HCT116 (cell line): ENCODE results near the gene CATSPERE. TPM values are rescaled to one million over a fixed set of nuclear protein-coding genes. Genes with fewer than 3 reads are reported as not detected.

Experiments
- ATAC-seq: fragments of 200-7000 bp; cut with Tn5 transposase; 2 replicates; pipeline ENCODE4 v1.9.1; 2020; ENCODE audit warnings: mild to moderate bottlenecking, moderate library complexity
- BruUV-seq: library from RNA; stranded (reverse); fragments of 400-500 nt; replicated peaks from 2 replicates; lab custom pipeline; 2021; lab: Mats Ljungman, UMichigan
- CTCF ChIA-PET: fragments of 300-600 bp; sonication (Branson Sonifier 250); formaldehyde crosslinking; loops from one replicate; lab custom pipeline; 2021; ENCODE audit warnings: antibody characterized with exemption; lab: Charles Lee
- POLR2A ChIA-PET: fragments of 300-600, 350-600 bp; sonication (Branson Sonifier 250); formaldehyde crosslinking; loops from one replicate; lab custom pipeline; 2021; ENCODE audit warnings: antibody characterized with exemption; lab: Charles Lee
- RAD21 ChIA-PET, 2 experiments: fragments of 300-600 bp; sonication (Branson Sonifier 250); formaldehyde crosslinking; loops; one replicate each; lab custom pipeline; 2023; ENCODE audit warnings: low total read pairs in 2 of 2; ENCODE audit not compliant: uncharacterized antibody in 2 of 2, unreplicated experiment in 2 of 2, low non-redundant PET in 1 of 2; lab: Charles Lee
- DNase-seq: peaks from one replicate; pipeline ENCODE4 v3.0.0-alpha.2; 2010; ENCODE audit warnings: low read depth, low spot score
- H2AFZ ChIP-seq: fragments of 200-600 bp; shearing (Covaris generic), sonication (generic); 2 replicates; pipeline ENCODE4 v1.6.1; 2017; ENCODE audit warnings: low read depth, mixed run types, mixed read lengths, antibody characterized with exemption, low read length; ENCODE audit not compliant: poor library complexity, severe bottlenecking
- H3K27ac ChIP-seq: 2 replicates; pipeline ENCODE4 v1.5.1; 2012; ENCODE audit warnings: low read depth, low read length
- H3K27me3 ChIP-seq: fragments of 200-600 bp; sonication (generic); 2 replicates; pipeline ENCODE4 v1.6.1; 2016; ENCODE audit warnings: mixed run types, low read length, mixed read lengths; ENCODE audit not compliant: insufficient read depth
- H3K36me3 ChIP-seq, 2 experiments: fragments of 200-500 bp in 1 of 2; fragments of 200-600 bp in 1 of 2; sonication (Bioruptor generic) in 1 of 2; sonication (generic) in 1 of 2; 2 replicates each; pipeline versions ENCODE4 v1.5.1 to v1.6.1; 2014 to 2016; ENCODE audit warnings: low read length in 2 of 2, inconsistent platforms in 1 of 2, mixed read lengths in 1 of 2, mixed run types in 1 of 2; ENCODE audit not compliant: insufficient read depth in 2 of 2, control insufficient read depth in 1 of 2
- H3K4me1 ChIP-seq, 2 experiments: fragments of 200-600 bp in 1 of 2; sonication (generic) in 1 of 2; 2 replicates each; pipeline versions ENCODE4 v1.5.1 to v1.6.1; 2012 to 2017; ENCODE audit warnings: low read length in 2 of 2, inconsistent platforms in 1 of 2, mild to moderate bottlenecking in 1 of 2, mixed read lengths in 1 of 2, mixed run types in 1 of 2, moderate library complexity in 1 of 2; ENCODE audit not compliant: insufficient read depth in 2 of 2, control insufficient read depth in 1 of 2
- H3K4me2 ChIP-seq: fragments of 200-600 bp; sonication (generic); 2 replicates; pipeline ENCODE4 v1.6.1; 2017; ENCODE audit warnings: mixed run types, low read length, mixed read lengths
- H3K4me3 ChIP-seq, 2 experiments: fragments of 200-600 bp in 1 of 2; sonication (generic) in 1 of 2; replicated peaks in 1 of 2; 2 replicates each; pipeline ENCODE4 v1.5.1; 2011 to 2016; ENCODE audit warnings: low read length in 2 of 2, control low read depth in 1 of 2, low read depth in 1 of 2, mild to moderate bottlenecking in 1 of 2, mixed read lengths in 1 of 2, mixed run types in 1 of 2
- H3K79me2 ChIP-seq: fragments of 200-600 bp; sonication (generic); 2 replicates; pipeline ENCODE4 v1.6.1; 2017; ENCODE audit warnings: mild to moderate bottlenecking, mixed run types, low read length, moderate library complexity, mixed read lengths; ENCODE audit not compliant: insufficient read depth
- H3K9ac ChIP-seq: fragments of 200-600 bp; sonication (generic); 2 replicates; pipeline ENCODE4 v1.6.1; 2016; ENCODE audit warnings: low read length, mixed read lengths
- H3K9me2 ChIP-seq: fragments of 200-600 bp; sonication (generic), shearing (Covaris generic); 2 replicates; pipeline ENCODE4 v1.6.1; 2017; ENCODE audit warnings: mixed run types, mild to moderate bottlenecking, moderate library complexity; ENCODE audit not compliant: insufficient read depth
- H3K9me3 ChIP-seq, 2 experiments: fragments of 200-500 bp in 1 of 2; fragments of 200-600 bp in 1 of 2; sonication (Bioruptor generic) in 1 of 2; sonication (generic) in 1 of 2; 2 replicates each; pipeline ENCODE4 v1.6.1; 2014 to 2017; ENCODE audit warnings: low read length in 2 of 2, mixed read lengths in 2 of 2, inconsistent platforms in 1 of 2, low read depth in 1 of 2, mild to moderate bottlenecking in 1 of 2, mixed run types in 1 of 2, moderate library complexity in 1 of 2; ENCODE audit not compliant: control insufficient read depth in 1 of 2, insufficient read depth in 1 of 2
- H4K20me1 ChIP-seq: fragments of 200-600 bp; sonication (generic), shearing (Covaris generic); 2 replicates; pipeline ENCODE4 v1.6.1; 2017; ENCODE audit warnings: mixed run types, mild to moderate bottlenecking, moderate library complexity; ENCODE audit not compliant: insufficient read depth
- CEBPB ChIP-seq: IDR thresholded peaks from 2 replicates; pipeline ENCODE4 v1.6.1; 2012; ENCODE audit warnings: low read depth
- EGR1 ChIP-seq: IDR thresholded peaks from 2 replicates; pipeline ENCODE4 v1.6.1; 2012; ENCODE audit warnings: low read depth
- ELF1 ChIP-seq: IDR thresholded peaks from 2 replicates; pipeline ENCODE4 v1.6.1; 2012; ENCODE audit warnings: low read depth, borderline replicate concordance
- EZH2 ChIP-seq: fragments of 200-600 bp; sonication (generic); IDR thresholded peaks from 2 replicates; pipeline ENCODE4 v1.6.1; 2017; ENCODE audit warnings: antibody characterized with exemption, mixed run types
- EZH2phosphoT487 ChIP-seq: fragments of 200-600 bp; IDR thresholded peaks from 2 replicates; pipeline ENCODE4 v1.6.1; 2018; ENCODE audit warnings: antibody characterized with exemption, borderline replicate concordance
- MAX ChIP-seq: IDR thresholded peaks from 2 replicates; pipeline ENCODE4 v1.6.1; 2012
- SIN3A ChIP-seq: IDR thresholded peaks from 2 replicates; pipeline ENCODE4 v1.6.1; 2012; ENCODE audit warnings: low read depth
- SP1 ChIP-seq: IDR thresholded peaks from 2 replicates; pipeline ENCODE4 v1.6.1; 2012; ENCODE audit warnings: low read depth
- SRF ChIP-seq: IDR thresholded peaks from 2 replicates; pipeline ENCODE4 v1.6.1; 2012; ENCODE audit warnings: low read depth
- TCF7L2 ChIP-seq: IDR thresholded peaks from 2 replicates; pipeline ENCODE4 v1.7.0; 2011; ENCODE audit warnings: borderline replicate concordance, inconsistent platforms; ENCODE audit not compliant: insufficient read depth, insufficient read length; ENCODE audit errors: extremely low read depth
- YY1 ChIP-seq: IDR thresholded peaks from 2 replicates; pipeline ENCODE4 v1.6.1; 2011; ENCODE audit warnings: low read length, low read depth, moderate library complexity, mild to moderate bottlenecking; ENCODE audit not compliant: insufficient replicate concordance; ENCODE audit errors: extremely low read depth
- ZBTB33 ChIP-seq: IDR thresholded peaks from 2 replicates; pipeline ENCODE4 v1.6.1; 2011; ENCODE audit warnings: mild to moderate bottlenecking, low read length, moderate library complexity; ENCODE audit not compliant: insufficient replicate concordance; ENCODE audit errors: extremely low read depth
- ZNF274 ChIP-seq: fragments of 200-500 bp; sonication (Bioruptor generic); IDR thresholded peaks from 2 replicates; pipeline ENCODE4 v1.6.1; 2014; ENCODE audit warnings: mild to moderate bottlenecking, low read depth, low read length, inconsistent platforms
- intact Hi-C: fragments of 100-400 bp; cut with micrococcal nuclease; formaldehyde crosslinking; loops from 2 replicates; pipeline ENCODE4 v1.10.0; 2022
- total RNA-seq: library from RNA; stranded (reverse); gene quantifications from one replicate; pipeline ENCODE4 v1.2.1, GENCODE V29; 2021; ENCODE audit not compliant: unreplicated experiment
- TF ChIP-seq, protein P1 (sequence below): IDR thresholded peaks from 2 replicates; pipeline ENCODE4 v1.6.1; 2012; ENCODE audit warnings: low read depth
- TF ChIP-seq, protein P2 (sequence below): IDR thresholded peaks from 2 replicates; pipeline ENCODE4 v1.6.1; 2012

Gene CATSPERE
- total RNA-seq, 1 experiment from 2014 or later = 0.34 TPM

DNA sequence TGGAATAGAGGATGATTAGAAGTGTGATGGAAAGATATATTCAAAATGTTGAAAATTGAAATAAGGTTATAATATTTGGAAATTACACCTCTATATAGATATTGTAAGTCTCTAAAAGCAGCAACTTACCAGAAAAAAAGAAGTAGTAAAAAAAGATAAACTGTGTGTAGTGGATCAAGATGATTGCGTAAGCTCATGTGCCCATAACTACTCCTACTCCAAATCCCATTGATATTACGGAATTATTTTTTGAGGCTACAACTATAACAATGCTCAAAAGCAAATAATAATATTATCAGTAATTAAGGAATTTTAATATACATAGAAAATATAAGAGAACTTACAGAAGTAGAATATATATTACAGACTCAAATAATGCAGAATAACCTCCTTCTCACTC is 33.6 kb downstream of the CATSPERE start:
- no peaks in the 10 kb centered on the region for H3K27me3 ChIP-seq
- no TSS peak for BruUV-seq
- CTCF ChIA-PET = no interaction called here
- no peaks in the 10 kb centered on the region for H3K36me3 ChIP-seq
- no peaks in the 10 kb centered on the region; the same call in 1 of the 2 replicates for H3K9me2 ChIP-seq
- H3K27ac ChIP-seq = no peak overlapping the region
- no peaks in the 10 kb centered on the region for H3K9me3 ChIP-seq
- no peaks in the 10 kb centered on the region for H3K4me1 ChIP-seq
- DNase-seq = no peak
- no peak overlapping the region for H2AFZ ChIP-seq
- no peak for ATAC-seq
- RAD21 ChIA-PET = no interaction called here
- POLR2A ChIA-PET = no interaction called here
- intact Hi-C loops = no loop called here
- no peak overlapping the region for H3K4me3 ChIP-seq
- TF ChIP-seq EZH2 (no peak), SIN3A (no peak), SRF (no peak), SP1 (no peak), ZNF274 (no peak), EGR1 (no peak), CEBPB (no peak), ZBTB33 (no peak), MAX (no peak), YY1 (no peak), TCF7L2 (no peak), ELF1 (no peak), EZH2phosphoT487 (no peak)
- TF ChIP-seq, protein P1, sequence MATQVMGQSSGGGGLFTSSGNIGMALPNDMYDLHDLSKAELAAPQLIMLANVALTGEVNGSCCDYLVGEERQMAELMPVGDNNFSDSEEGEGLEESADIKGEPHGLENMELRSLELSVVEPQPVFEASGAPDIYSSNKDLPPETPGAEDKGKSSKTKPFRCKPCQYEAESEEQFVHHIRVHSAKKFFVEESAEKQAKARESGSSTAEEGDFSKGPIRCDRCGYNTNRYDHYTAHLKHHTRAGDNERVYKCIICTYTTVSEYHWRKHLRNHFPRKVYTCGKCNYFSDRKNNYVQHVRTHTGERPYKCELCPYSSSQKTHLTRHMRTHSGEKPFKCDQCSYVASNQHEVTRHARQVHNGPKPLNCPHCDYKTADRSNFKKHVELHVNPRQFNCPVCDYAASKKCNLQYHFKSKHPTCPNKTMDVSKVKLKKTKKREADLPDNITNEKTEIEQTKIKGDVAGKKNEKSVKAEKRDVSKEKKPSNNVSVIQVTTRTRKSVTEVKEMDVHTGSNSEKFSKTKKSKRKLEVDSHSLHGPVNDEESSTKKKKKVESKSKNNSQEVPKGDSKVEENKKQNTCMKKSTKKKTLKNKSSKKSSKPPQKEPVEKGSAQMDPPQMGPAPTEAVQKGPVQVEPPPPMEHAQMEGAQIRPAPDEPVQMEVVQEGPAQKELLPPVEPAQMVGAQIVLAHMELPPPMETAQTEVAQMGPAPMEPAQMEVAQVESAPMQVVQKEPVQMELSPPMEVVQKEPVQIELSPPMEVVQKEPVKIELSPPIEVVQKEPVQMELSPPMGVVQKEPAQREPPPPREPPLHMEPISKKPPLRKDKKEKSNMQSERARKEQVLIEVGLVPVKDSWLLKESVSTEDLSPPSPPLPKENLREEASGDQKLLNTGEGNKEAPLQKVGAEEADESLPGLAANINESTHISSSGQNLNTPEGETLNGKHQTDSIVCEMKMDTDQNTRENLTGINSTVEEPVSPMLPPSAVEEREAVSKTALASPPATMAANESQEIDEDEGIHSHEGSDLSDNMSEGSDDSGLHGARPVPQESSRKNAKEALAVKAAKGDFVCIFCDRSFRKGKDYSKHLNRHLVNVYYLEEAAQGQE = no peak
- TF ChIP-seq, protein P2, sequence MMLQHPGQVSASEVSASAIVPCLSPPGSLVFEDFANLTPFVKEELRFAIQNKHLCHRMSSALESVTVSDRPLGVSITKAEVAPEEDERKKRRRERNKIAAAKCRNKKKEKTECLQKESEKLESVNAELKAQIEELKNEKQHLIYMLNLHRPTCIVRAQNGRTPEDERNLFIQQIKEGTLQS = no peak
- H3K4me2 ChIP-seq = no peak overlapping the region
- no peaks in the 10 kb centered on the region for H4K20me1 ChIP-seq
- H3K79me2 ChIP-seq = no peaks in the 10 kb centered on the region
- no peak overlapping the region for H3K9ac ChIP-seq
